Testis (tissue), 3 donors: ENCODE results near the gene OTX1. TPM values are rescaled to one million over a fixed set of nuclear protein-coding genes. Genes with fewer than 3 reads are reported as not detected.
"Not testable (repeated sequence)": the region's sequence is repeated elsewhere in the genome, so short reads cannot be mapped to it uniquely, and the experiment has no call there.

Experiments used
- DNase-seq: peaks from one replicate; pipeline ENCODE4 v3.0.0-alpha.2; 2019
- H3K27ac ChIP-seq, 2 donors: fragments of 200-600 bp; sonication (generic); one replicate each; pipeline ENCODE4 v1.5.1; 2019
- H3K27me3 ChIP-seq: fragments of 200-600 bp; sonication (generic); one replicate; pipeline ENCODE4 v1.5.1; 2019
- H3K36me3 ChIP-seq: fragments of 200-600 bp; sonication (generic); one replicate; pipeline ENCODE4 v1.5.1; 2017; ENCODE audit warnings: low read depth; ENCODE audit errors: missing control alignments
- H3K4me1 ChIP-seq: fragments of 200-600 bp; sonication (generic); one replicate; pipeline ENCODE4 v1.5.1; 2019
- H3K4me3 ChIP-seq, 2 donors: fragments of 200-600 bp; sonication (generic); one replicate each; pipeline ENCODE4 v1.5.1; 2017 to 2019
- H3K9me3 ChIP-seq: fragments of 200-600 bp; sonication (generic); one replicate; pipeline ENCODE4 v1.5.1; 2017
- POLR2A ChIP-seq: fragments of 450-650 bp; IDR thresholded peaks from one replicate; pipeline ENCODE4 v1.6.1; 2017; ENCODE audit warnings: antibody characterized with exemption, mild to moderate bottlenecking, moderate library complexity
- WGBS, 2 donors: methylation state at CpG; one replicate each; pipeline ENCODE4 v1.1.5; 2018; 5-methylcytosine and 5-hydroxymethylcytosine counted together
- intact Hi-C: fragments of 100-400 bp; cut with DNase I; formaldehyde crosslinking; loops from one replicate; pipeline ENCODE4 v1.15.1; 2023; ENCODE audit warnings: low total_unique reads
- polyA plus RNA-seq: library from polyadenylated mRNA; stranded (reverse); fragments of 350-450 nt; fragmentation: Illumina TruSeq; extraction: RNeasy Lipid Tissue Mini Kit (QIAGEN cat#74804); gene quantifications from one replicate; pipeline ENCODE4 v1.2.3, GENCODE V29; 2014; ENCODE audit warnings: low read depth, low replicate concordance; ENCODE audit not compliant: insufficient read depth
- total RNA-seq, 2 donors: library from RNA; depleted of rRNA; stranded (reverse); fragments of >200 nt; gene quantifications; one replicate each; pipeline ENCODE4 v1.2.3, GENCODE V29; 2016
- TF ChIP-seq, protein P1 (sequence below), 3 experiments: fragments of 450-650 bp in 2 of 3; fragments of 200-600 bp in 1 of 3; sonication (generic) in 1 of 3; IDR thresholded peaks; one replicate each; pipeline ENCODE4 v1.5.1; 2016 to 2019; ENCODE audit warnings: antibody characterized with exemption in 3 of 3, mild to moderate bottlenecking in 2 of 3, moderate library complexity in 1 of 3

The OTX1 gene
- total and polyA plus RNA-seq, 3 donors from 2014 or later: 0.36 to 0.56 (median 0.39) TPM

DNA sequence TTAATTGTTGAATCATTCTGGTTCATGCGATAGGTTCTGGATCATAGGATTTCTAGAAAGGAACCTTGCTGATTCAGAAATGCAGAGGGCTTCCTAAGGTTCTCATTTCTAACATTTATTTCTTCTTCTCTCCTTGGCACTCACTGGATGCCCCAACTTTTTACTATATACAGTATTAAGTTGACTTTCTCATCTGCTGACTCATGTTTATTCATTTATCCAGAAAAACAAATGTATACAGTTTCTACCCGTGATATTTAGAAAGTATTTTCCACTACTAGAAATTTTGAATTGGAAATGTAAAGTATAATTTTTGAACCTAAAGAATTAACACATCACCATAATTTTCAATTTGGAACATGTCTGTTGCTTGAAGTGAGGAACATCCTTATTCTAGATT is 32.2 kb upstream of the OTX1 start:
- H3K9me3 ChIP-seq: no peaks in the 10 kb centered on the region
- H3K36me3 ChIP-seq: no peaks in the 10 kb centered on the region
- DNase-seq: no peak
- no peak overlapping the region for H3K27ac ChIP-seq
- no peaks in the 10 kb centered on the region for H3K4me1 ChIP-seq
- H3K27me3 ChIP-seq: no peaks in the 10 kb centered on the region
- intact Hi-C loops: no loop called here
- WGBS, 2 donors: 96 to 99% methylated on average over 2 of the region's 2 CpGs
- TF ChIP-seq POLR2A: no peak
- TF ChIP-seq, protein P1, sequence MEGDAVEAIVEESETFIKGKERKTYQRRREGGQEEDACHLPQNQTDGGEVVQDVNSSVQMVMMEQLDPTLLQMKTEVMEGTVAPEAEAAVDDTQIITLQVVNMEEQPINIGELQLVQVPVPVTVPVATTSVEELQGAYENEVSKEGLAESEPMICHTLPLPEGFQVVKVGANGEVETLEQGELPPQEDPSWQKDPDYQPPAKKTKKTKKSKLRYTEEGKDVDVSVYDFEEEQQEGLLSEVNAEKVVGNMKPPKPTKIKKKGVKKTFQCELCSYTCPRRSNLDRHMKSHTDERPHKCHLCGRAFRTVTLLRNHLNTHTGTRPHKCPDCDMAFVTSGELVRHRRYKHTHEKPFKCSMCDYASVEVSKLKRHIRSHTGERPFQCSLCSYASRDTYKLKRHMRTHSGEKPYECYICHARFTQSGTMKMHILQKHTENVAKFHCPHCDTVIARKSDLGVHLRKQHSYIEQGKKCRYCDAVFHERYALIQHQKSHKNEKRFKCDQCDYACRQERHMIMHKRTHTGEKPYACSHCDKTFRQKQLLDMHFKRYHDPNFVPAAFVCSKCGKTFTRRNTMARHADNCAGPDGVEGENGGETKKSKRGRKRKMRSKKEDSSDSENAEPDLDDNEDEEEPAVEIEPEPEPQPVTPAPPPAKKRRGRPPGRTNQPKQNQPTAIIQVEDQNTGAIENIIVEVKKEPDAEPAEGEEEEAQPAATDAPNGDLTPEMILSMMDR (IDR thresholded peaks at IDR 0.05): no peak
- no peak overlapping the region for H3K4me3 ChIP-seq

GRCh38 chr2:63019686-63020085 is 30.9 kb upstream of the OTX1 start:
- DNase-seq, H3K36me3 ChIP-seq, H3K9me3 ChIP-seq, intact Hi-C loops, H3K4me1 ChIP-seq, H3K4me3 ChIP-seq, H3K27me3 ChIP-seq, H3K27ac ChIP-seq: not testable (repeated sequence)
- WGBS, 2 donors: 90 to 95% methylated on average over 8 of the region's 8 CpGs

- H3K4me1 ChIP-seq: no peaks in the 10 kb centered on the region
- H3K4me3 ChIP-seq: no peak overlapping the region
- TF ChIP-seq, protein P1 (IDR thresholded peaks at IDR 0.05): peak in 2 of 3 experiments; percentile 8 to 14
- no peak for TF ChIP-seq POLR2A
- no peaks in the 10 kb centered on the region for H3K27me3 ChIP-seq
- no peaks in the 10 kb centered on the region for H3K36me3 ChIP-seq
- 0% methylated on average over 1 of the region's 1 CpG for WGBS, 2 donors
- no peak overlapping the region for H3K27ac ChIP-seq
- intact Hi-C loops: no loop called here
- no peak for DNase-seq
- no peaks in the 10 kb centered on the region for H3K9me3 ChIP-seq
These were observed 27.2 kb upstream of the OTX1 start for GRCh38 chr2:63023444-63023843.

DNA sequence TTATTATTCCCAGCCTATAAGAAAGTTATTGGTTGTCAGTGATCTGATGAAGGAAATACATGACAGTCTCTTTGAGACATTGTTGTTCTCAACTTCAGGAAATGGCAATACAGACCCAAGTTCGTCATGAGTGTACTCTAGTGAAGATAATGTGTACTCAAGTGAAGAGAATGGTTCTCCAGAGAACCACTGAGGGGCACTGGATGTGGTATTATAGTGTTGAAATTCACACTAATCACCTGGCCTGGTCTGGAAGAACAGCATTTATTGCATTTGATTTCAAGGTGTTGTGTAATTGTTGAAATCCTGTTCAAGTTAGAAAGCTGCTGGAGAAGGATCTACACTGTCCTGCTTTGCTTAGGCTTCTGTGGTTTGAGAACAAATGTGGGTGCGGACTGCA is 23.4 kb upstream of the OTX1 start:
- no peaks in the 10 kb centered on the region for H3K9me3 ChIP-seq
- no peaks in the 10 kb centered on the region for H3K4me1 ChIP-seq
- no peak for DNase-seq
- TF ChIP-seq POLR2A: no peak
- TF ChIP-seq, protein P1 (IDR thresholded peaks at IDR 0.05): no peak
- 94 to 98% methylated on average over 2 of the region's 2 CpGs for WGBS, 2 donors
- H3K4me3 ChIP-seq: no peak overlapping the region
- no peaks in the 10 kb centered on the region for H3K36me3 ChIP-seq
- intact Hi-C loops: no loop called here
- no peaks in the 10 kb centered on the region for H3K27me3 ChIP-seq
- no peak overlapping the region for H3K27ac ChIP-seq

- WGBS, 2 donors: 96 to 97% methylated on average over 1 of the region's 1 CpG
- no peak for DNase-seq
- Histone ChIP-seq H3K27me3 (no peaks in the 10 kb centered on the region), H3K36me3 (no peaks in the 10 kb centered on the region), H3K4me1 (no peaks in the 10 kb centered on the region), H3K27ac (no peak overlapping the region), H3K4me3 (no peak overlapping the region), H3K9me3 (no peaks in the 10 kb centered on the region)
- no peak for TF ChIP-seq POLR2A
- TF ChIP-seq, protein P1 (IDR thresholded peaks at IDR 0.05): no peak
- intact Hi-C loops: no loop called here
These were observed 21.6 kb upstream of the OTX1 start for GRCh38 chr2:63029058-63029457.
